ENCODE results near the gene CDK2. TPM values are rescaled to one million over a fixed set of nuclear protein-coding genes. Genes with fewer than 3 reads are reported as not detected.

Gene CDK2
- total RNA-seq, 4 donors from 2014 or later, result 13.9 to 17.2 (median 15.8) TPM

DNA sequence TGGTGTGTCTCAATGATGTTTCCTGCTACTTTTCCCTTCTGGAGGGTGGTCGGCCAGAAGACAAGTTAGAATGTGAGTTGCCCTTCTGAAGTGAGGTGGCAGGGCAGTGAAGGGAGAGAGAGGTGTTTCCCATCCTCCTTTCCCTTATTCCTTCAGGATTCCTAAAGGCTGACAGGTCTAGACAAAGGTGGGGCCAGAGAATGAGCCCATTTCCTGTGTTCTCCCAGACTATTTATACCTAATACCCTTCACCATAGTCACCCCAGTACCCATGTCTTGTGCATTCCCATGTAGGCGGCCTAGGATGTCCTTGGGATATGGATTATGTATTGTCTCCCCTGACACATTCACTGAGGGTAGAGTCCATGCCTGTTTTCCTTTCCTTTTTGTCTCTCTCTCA is 28.6 kb upstream of the CDK2 start:
- Histone ChIP-seq H3K4me3 (replicated peaks in 1 of 3) (no peak overlapping the region), H3K36me3 (no peaks in the 10 kb centered on the region), H3K9me3 (no peaks in the 10 kb centered on the region), H3K27me3 (no peaks in the 10 kb centered on the region), H3K27ac (no peak overlapping the region), H3K4me1 (peaks cover 0 to 16% of the 10 kb centered on the region in 2 donors)
- DNase-seq, result no peak
- TF ChIP-seq, protein P1, sequence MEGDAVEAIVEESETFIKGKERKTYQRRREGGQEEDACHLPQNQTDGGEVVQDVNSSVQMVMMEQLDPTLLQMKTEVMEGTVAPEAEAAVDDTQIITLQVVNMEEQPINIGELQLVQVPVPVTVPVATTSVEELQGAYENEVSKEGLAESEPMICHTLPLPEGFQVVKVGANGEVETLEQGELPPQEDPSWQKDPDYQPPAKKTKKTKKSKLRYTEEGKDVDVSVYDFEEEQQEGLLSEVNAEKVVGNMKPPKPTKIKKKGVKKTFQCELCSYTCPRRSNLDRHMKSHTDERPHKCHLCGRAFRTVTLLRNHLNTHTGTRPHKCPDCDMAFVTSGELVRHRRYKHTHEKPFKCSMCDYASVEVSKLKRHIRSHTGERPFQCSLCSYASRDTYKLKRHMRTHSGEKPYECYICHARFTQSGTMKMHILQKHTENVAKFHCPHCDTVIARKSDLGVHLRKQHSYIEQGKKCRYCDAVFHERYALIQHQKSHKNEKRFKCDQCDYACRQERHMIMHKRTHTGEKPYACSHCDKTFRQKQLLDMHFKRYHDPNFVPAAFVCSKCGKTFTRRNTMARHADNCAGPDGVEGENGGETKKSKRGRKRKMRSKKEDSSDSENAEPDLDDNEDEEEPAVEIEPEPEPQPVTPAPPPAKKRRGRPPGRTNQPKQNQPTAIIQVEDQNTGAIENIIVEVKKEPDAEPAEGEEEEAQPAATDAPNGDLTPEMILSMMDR (IDR thresholded peaks at IDR 0.05), result no peak
- no peak for TF ChIP-seq POLR2A (IDR thresholded peaks at IDR 0.05)
- intact Hi-C loops (cut with DNase I), result loop anchor here (5.0 kb wide), 1 partner anchor 106 kb away; no protein-coding TSS in a partner anchor
- WGBS, 2 donors, result 95 to 97% methylated on average over 2 of the region's 2 CpGs

GRCh38 chr12:55938826-55939501 is 27.7 kb upstream of the CDK2 start:
- intact Hi-C loops (cut with DNase I), result loop anchor here (5.0 kb wide), 1 partner anchor 107 kb away; no protein-coding TSS in a partner anchor
- TF ChIP-seq, protein P1 (IDR thresholded peaks at IDR 0.05), result no peak
- no peak for TF ChIP-seq POLR2A (IDR thresholded peaks at IDR 0.05)
- H3K27ac ChIP-seq, result no peak overlapping the region

DNA sequence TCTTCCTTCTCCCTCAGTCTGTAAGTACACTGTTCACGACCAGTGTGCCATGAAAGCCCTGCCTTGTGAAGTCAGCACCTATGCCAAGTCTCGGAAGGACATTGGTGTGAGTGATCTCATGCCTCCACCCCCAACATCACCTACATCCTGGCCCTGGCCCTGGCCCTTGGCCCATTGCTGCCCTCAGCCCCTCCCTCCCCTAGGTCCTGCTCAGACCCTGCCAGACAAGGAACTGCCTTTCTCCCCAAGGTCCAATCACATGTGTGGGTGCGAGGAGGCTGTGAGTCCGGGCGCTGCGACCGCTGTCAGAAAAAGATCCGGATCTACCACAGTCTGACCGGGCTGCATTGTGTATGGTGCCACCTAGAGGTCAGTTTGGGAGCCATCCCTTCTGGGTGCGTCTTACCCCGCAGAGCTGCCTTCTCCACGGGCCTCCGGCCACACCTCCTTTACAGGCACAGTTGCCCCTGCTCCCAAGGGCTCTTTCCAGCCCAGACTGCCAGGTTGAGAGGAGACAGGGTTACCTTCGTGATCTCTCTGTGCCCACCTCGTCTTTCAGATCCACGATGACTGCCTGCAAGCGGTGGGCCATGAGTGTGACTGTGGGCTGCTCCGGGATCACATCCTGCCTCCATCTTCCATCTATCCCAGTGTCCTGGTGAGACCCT is 26.4 kb upstream of the CDK2 start:
- peaks cover 0 to 8% of the 10 kb centered on the region in 2 donors for H3K4me1 ChIP-seq
- no peaks in the 10 kb centered on the region for H3K27me3 ChIP-seq
- 10 to 19% methylated on average over 13 to 18 of the region's 18 CpGs for WGBS, 2 donors
- H3K4me3 ChIP-seq (replicated peaks in 1 of 3), result no peak overlapping the region
- TF ChIP-seq, protein P1 (IDR thresholded peaks at IDR 0.05), result peak; percentile 68 to 89 (median 82)
- TF ChIP-seq POLR2A (IDR thresholded peaks at IDR 0.05), result no peak
- peak; percentile 87 to 88 for DNase-seq
- no peaks in the 10 kb centered on the region for H3K36me3 ChIP-seq
- peak overlapping the region in 2 of 3 donors; percentile 32 to 43 for H3K27ac ChIP-seq
- no peaks in the 10 kb centered on the region for H3K9me3 ChIP-seq
- intact Hi-C loops (cut with DNase I), result loop anchor here (2.0 kb wide), 1 partner anchor 201 kb away; no protein-coding TSS in a partner anchor

More at GRCh38 chr12:55938826-55939501, 27.7 kb upstream of the CDK2 start:
- no peak overlapping the region for H3K4me3 ChIP-seq (replicated peaks in 1 of 3)
- H3K36me3 ChIP-seq, result no peaks in the 10 kb centered on the region
- no peaks in the 10 kb centered on the region for H3K27me3 ChIP-seq
- no peak for DNase-seq
- no peaks in the 10 kb centered on the region for H3K9me3 ChIP-seq
- peaks cover 0 to 8% of the 10 kb centered on the region in 2 donors for H3K4me1 ChIP-seq
- WGBS, 2 donors, result 92 to 97% methylated on average over 8 of the region's 8 CpGs

DNA sequence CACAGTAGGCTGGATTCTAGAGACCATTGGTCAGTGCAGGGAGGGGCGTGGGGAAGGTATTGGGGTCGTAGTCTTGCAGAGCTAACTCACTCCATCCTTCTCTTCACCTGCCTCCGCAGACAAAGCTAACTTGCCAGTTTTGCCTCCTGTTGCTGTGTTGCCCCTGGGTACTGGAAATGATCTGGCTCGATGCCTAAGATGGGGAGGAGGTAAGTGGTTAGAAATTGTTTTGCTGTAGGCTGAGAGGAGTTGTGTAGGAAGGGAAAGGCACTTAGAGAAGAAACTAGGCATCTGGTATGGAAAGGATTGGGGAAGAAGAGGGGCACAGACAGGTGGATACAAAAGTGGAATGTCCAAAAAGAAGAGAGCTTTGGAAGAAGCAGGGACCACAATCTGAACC is 24.6 kb upstream of the CDK2 start:
- WGBS, 2 donors, result 71 to 87% methylated on average over 4 of the region's 4 CpGs
- Histone ChIP-seq H3K9me3 (no peaks in the 10 kb centered on the region), H3K27ac (no peak overlapping the region), H3K27me3 (no peaks in the 10 kb centered on the region), H3K4me1 (peaks cover 0 to 8% of the 10 kb centered on the region in 2 donors), H3K4me3 (replicated peaks in 1 of 3) (no peak overlapping the region), H3K36me3 (no peaks in the 10 kb centered on the region)
- intact Hi-C loops (cut with DNase I), result no loop called here
- TF ChIP-seq POLR2A (IDR thresholded peaks at IDR 0.05), result no peak
- TF ChIP-seq, protein P1 (IDR thresholded peaks at IDR 0.05), result no peak
- no peak for DNase-seq

Measured in thyroid gland (tissue), 4 donors.